Left lung (tissue), 10 donors: ENCODE results near the gene AKT2. TPM values are rescaled to one million over a fixed set of nuclear protein-coding genes. Genes with fewer than 3 reads are reported as not detected.

Source experiments
- ATAC-seq: fragments of 200-7000 bp; cut with Tn5 transposase; one replicate; pipeline ENCODE4 v1.9.1; 2020; ENCODE audit warnings: moderate library complexity
- DNase-seq, 4 donors: peaks; one replicate each; pipeline ENCODE4 v3.0.0-alpha.2; 2013 to 2020
- H3K27ac ChIP-seq, 2 donors: fragments of 200-600 bp; sonication (generic) in 1 of 2; one replicate each; pipeline versions ENCODE4 v1.5.0 to v1.8.0; 2020 to 2021
- H3K27me3 ChIP-seq, 2 donors: fragments of 200-600 bp; sonication (generic) in 1 of 2; one replicate each; pipeline versions ENCODE4 v1.5.0 to v1.8.0; 2020 to 2021
- H3K36me3 ChIP-seq, 2 donors: fragments of 200-600 bp; sonication (generic) in 1 of 2; one replicate each; pipeline versions ENCODE4 v1.5.0 to v1.8.0; 2020 to 2021
- H3K4me1 ChIP-seq, 2 donors: fragments of 200-600 bp; one replicate each; pipeline ENCODE4 v1.8.0; 2021
- H3K4me3 ChIP-seq, 2 donors: fragments of 200-600 bp; sonication (generic) in 1 of 2; one replicate each; pipeline versions ENCODE4 v1.5.0 to v1.8.0; 2020 to 2021; ENCODE audit warnings: mild to moderate bottlenecking in 1 of 2
- H3K9me3 ChIP-seq, 2 donors: fragments of 200-600 bp; sonication (generic) in 1 of 2; one replicate each; pipeline versions ENCODE4 v1.5.0 to v1.8.0; 2020 to 2021
- intact Hi-C, 2 donors: fragments of 100-400 bp; cut with DNase I; formaldehyde crosslinking; loops; one replicate each; pipeline versions ENCODE4 v1.11.2 to v1.14.2; 2022
- polyA plus RNA-seq, 6 donors: library from polyadenylated mRNA; unstranded; fragments of 120-200 nt; gene quantifications; one replicate each; pipeline ENCODE4 v1.2.1, GENCODE V29; 2013; ENCODE audit not compliant: insufficient read length in 6 of 6
- total RNA-seq, 2 donors: library from RNA; stranded (reverse); fragmentation: NEBNext Ultra II Directional; extraction: Animal tissue kit (Norgen Biotek cat#: 25700); gene quantifications; one replicate each; pipeline ENCODE4 v1.2.1, GENCODE V29; 2021
- TF ChIP-seq, protein P1 (sequence below), 2 donors: fragments of 200-600 bp; sonication (generic) in 1 of 2; IDR thresholded peaks; one replicate each; pipeline versions ENCODE4 v1.5.0 to v1.8.0; 2021; ENCODE audit warnings: antibody characterized with exemption in 2 of 2
- donor health status: DM: no; HTN: yes; CAD: no.
- donor health status: DM: no; HTN: no; CAD: no.

Gene AKT2
- total and polyA plus RNA-seq, 8 donors: 102 to 182 (median 163) TPM

DNA sequence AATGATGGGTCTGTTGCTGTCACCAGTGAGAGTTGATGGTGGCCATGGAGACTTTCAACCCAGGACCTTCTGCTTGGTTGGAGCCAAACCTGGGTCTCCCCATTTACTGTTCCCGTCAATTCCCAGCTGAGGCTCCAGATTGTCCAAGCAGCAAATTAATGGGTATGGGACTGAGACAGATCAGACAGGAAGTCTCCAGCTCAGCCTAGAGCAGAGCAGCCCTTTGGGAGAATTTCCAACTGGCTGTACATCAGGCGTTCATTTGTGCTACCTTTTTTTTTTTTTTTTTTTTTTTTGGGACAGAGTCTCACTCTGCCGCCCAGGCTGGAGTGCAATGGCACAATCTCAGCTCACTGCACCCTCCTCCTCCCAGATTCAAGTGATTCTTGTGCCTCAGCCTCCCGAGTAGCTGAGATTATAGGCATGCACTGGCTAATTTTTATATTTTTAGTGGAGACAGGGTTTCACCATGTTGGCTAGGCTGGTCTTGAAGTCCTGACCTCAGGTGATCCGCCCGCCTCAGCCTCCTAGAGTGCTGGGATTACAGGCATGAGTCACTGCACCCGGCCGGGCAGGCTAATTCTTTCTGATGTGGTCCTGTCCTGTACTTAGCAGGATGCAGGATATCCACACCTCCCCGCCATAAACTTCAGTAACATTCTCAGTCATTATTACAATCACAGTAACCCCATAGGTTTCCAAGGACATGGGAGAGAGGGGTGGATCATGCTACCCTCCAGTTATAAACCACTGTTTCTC is 84.6 kb downstream of the AKT2 start:
- intact Hi-C loops: no loop called here
- no peaks in the 10 kb centered on the region for H3K27me3 ChIP-seq
- no peaks in the 10 kb centered on the region for H3K4me1 ChIP-seq
- H3K36me3 ChIP-seq: peaks cover 0 to 12% of the 10 kb centered on the region in 2 donors
- H3K27ac ChIP-seq: no peak overlapping the region
- no peak overlapping the region for H3K4me3 ChIP-seq
- TF ChIP-seq, protein P1, sequence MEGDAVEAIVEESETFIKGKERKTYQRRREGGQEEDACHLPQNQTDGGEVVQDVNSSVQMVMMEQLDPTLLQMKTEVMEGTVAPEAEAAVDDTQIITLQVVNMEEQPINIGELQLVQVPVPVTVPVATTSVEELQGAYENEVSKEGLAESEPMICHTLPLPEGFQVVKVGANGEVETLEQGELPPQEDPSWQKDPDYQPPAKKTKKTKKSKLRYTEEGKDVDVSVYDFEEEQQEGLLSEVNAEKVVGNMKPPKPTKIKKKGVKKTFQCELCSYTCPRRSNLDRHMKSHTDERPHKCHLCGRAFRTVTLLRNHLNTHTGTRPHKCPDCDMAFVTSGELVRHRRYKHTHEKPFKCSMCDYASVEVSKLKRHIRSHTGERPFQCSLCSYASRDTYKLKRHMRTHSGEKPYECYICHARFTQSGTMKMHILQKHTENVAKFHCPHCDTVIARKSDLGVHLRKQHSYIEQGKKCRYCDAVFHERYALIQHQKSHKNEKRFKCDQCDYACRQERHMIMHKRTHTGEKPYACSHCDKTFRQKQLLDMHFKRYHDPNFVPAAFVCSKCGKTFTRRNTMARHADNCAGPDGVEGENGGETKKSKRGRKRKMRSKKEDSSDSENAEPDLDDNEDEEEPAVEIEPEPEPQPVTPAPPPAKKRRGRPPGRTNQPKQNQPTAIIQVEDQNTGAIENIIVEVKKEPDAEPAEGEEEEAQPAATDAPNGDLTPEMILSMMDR (IDR thresholded peaks at IDR 0.05): no peak
- ATAC-seq (no peak), DNase-seq (no peak)
- H3K9me3 ChIP-seq: no peaks in the 10 kb centered on the region

- no peaks in the 10 kb centered on the region for H3K27me3 ChIP-seq
- H3K9me3 ChIP-seq: no peaks in the 10 kb centered on the region
- no peak overlapping the region for H3K4me3 ChIP-seq
- intact Hi-C loops: no loop called here
- peak in 1 of 4 donors; percentile 53 for DNase-seq
- ATAC-seq: no peak
- TF ChIP-seq, protein P1 (IDR thresholded peaks at IDR 0.05): no peak
- H3K4me1 ChIP-seq: no peaks in the 10 kb centered on the region
- H3K36me3 ChIP-seq: peaks cover 0 to 3% of the 10 kb centered on the region in 2 donors
- no peak overlapping the region for H3K27ac ChIP-seq
Measured at GRCh38 chr19:40198272-40198990, 86.7 kb downstream of the AKT2 start.

- intact Hi-C loops: no loop called here
- ATAC-seq: no peak
Measured at GRCh38 chr19:40193587-40193849, 91.6 kb downstream of the AKT2 start.

GRCh38 chr19:40192758-40193586 is 92.2 kb downstream of the AKT2 start:
- Histone ChIP-seq H3K27me3 (peaks cover 0 to 6% of the 10 kb centered on the region in 2 donors), H3K9me3 (no peaks in the 10 kb centered on the region), H3K27ac (no peak overlapping the region), H3K4me1 (peaks cover 16 to 19% of the 10 kb centered on the region in 2 donors), H3K4me3 (peak overlapping the region in 1 of 2 donors; percentile 92), H3K36me3 (no peaks in the 10 kb centered on the region)
- TF ChIP-seq, protein P1 (IDR thresholded peaks at IDR 0.05): no peak
- no peak for DNase-seq
- intact Hi-C loops: no loop called here
- no peak for ATAC-seq

More at GRCh38 chr19:40193587-40193849, 91.6 kb downstream of the AKT2 start:
- TF ChIP-seq, protein P1 (IDR thresholded peaks at IDR 0.05): no peak
- H3K36me3 ChIP-seq: no peaks in the 10 kb centered on the region
- H3K4me1 ChIP-seq: peaks cover 16 to 19% of the 10 kb centered on the region in 2 donors
- no peak overlapping the region for H3K27ac ChIP-seq
- H3K27me3 ChIP-seq: peaks cover 0 to 6% of the 10 kb centered on the region in 2 donors
- DNase-seq: no peak
- H3K9me3 ChIP-seq: no peaks in the 10 kb centered on the region
- no peak overlapping the region for H3K4me3 ChIP-seq
